NT2/D1 (cell line): ENCODE data around the gene DUSP14.

ENCODE experiments used
- SUZ12 ChIP-seq: IDR thresholded peaks from 2 replicates; pipeline ENCODE4 v1.6.1; 2011; ENCODE audit not compliant: insufficient read length, insufficient read depth; ENCODE audit errors: extremely low read depth
- YY1 ChIP-seq: IDR thresholded peaks from 2 replicates; pipeline ENCODE4 v1.6.1; 2011; ENCODE audit not compliant: insufficient read length, insufficient read depth
- ZNF274 ChIP-seq: IDR thresholded peaks from 2 replicates; pipeline ENCODE4 v1.6.1; 2011; ENCODE audit warnings: mild to moderate bottlenecking, low read depth, low read length

- TF ChIP-seq YY1 (no peak), ZNF274 (no peak), SUZ12 (no peak)
These were observed 43.1 kb downstream of the DUSP14 start for GRCh38 chr17:37532756-37533155.
